HepG2 (cell line): ENCODE results near the gene NPPB. TPM values are rescaled to one million over a fixed set of nuclear protein-coding genes. Genes with fewer than 3 reads are reported as not detected.

Experiments
- AKNA ChIP-seq: sonication (generic); formaldehyde crosslinking; IDR thresholded peaks from 2 replicates; pipeline ENCODE4 v1.4.0; 2020; ENCODE audit warnings: missing genetic modification reagents, borderline replicate concordance
- FLYWCH1 ChIP-seq: sonication (generic); formaldehyde crosslinking; IDR thresholded peaks from 2 replicates; pipeline ENCODE4 v1.8.1; 2023; ENCODE audit warnings: mild to moderate bottlenecking, missing genetic modification reagents
- HDAC1 ChIP-seq: sonication (generic); formaldehyde crosslinking; IDR thresholded peaks from 2 replicates; pipeline ENCODE4 v1.5.1; 2020; ENCODE audit warnings: mild to moderate bottlenecking, missing genetic modification reagents
- HINFP ChIP-seq: sonication (generic); formaldehyde crosslinking; IDR thresholded peaks from 2 replicates; pipeline ENCODE4 v1.4.0; 2020; ENCODE audit warnings: low read depth, mild to moderate bottlenecking, missing genetic modification reagents
- HNF1A ChIP-seq, 2 experiments: sonication (generic) in 1 of 2; formaldehyde crosslinking in 1 of 2; IDR thresholded peaks; 2 replicates each; pipeline versions ENCODE4 v1.4.0 to v1.6.1; 2016 to 2020; ENCODE audit warnings: borderline replicate concordance in 1 of 2, low read depth in 1 of 2, mild to moderate bottlenecking in 1 of 2, missing genetic modification reagents in 1 of 2
- KLF15 ChIP-seq: sonication (generic); formaldehyde crosslinking; IDR thresholded peaks from 2 replicates; pipeline ENCODE4 v1.8.1; 2023; ENCODE audit warnings: borderline replicate concordance, mild to moderate bottlenecking, inconsistent platforms, missing genetic modification reagents, mixed read lengths
- SALL1 ChIP-seq: sonication (generic); formaldehyde crosslinking; IDR thresholded peaks from 2 replicates; pipeline ENCODE4 v1.8.0; 2022; ENCODE audit warnings: mild to moderate bottlenecking, missing genetic modification reagents
- SIX1 ChIP-seq: sonication (generic); formaldehyde crosslinking; IDR thresholded peaks from 2 replicates; pipeline ENCODE4 v1.4.0; 2020; ENCODE audit warnings: missing genetic modification reagents, borderline replicate concordance
- SMC3 ChIP-seq: IDR thresholded peaks from 2 replicates; pipeline ENCODE4 v1.6.1; 2011; ENCODE audit warnings: low read length, improper control_type of control experiment
- TBX2 ChIP-seq: sonication (generic); formaldehyde crosslinking; IDR thresholded peaks from 2 replicates; pipeline ENCODE4 v1.5.0; 2020; ENCODE audit warnings: missing genetic modification reagents, mild to moderate bottlenecking, borderline replicate concordance
- ZBTB33 ChIP-seq: sonication (generic); formaldehyde crosslinking; IDR thresholded peaks from 2 replicates; pipeline ENCODE4 v1.4.0; 2020; ENCODE audit warnings: missing genetic modification reagents
- ZFP90 ChIP-seq: sonication (generic); formaldehyde crosslinking; IDR thresholded peaks from 2 replicates; pipeline ENCODE4 v1.8.0; 2022; ENCODE audit warnings: missing genetic modification reagents, mild to moderate bottlenecking, inconsistent platforms, borderline replicate concordance
- ZNF24 ChIP-seq: fragments of 450-650 bp; IDR thresholded peaks from 2 replicates; pipeline ENCODE4 v1.6.1; 2017; ENCODE audit warnings: antibody characterized with exemption, mild to moderate bottlenecking
- ZNF354B ChIP-seq: sonication (generic); formaldehyde crosslinking; IDR thresholded peaks from 2 replicates; pipeline ENCODE4 v1.8.0; 2022; ENCODE audit warnings: mild to moderate bottlenecking, missing genetic modification reagents
- ZNF891 ChIP-seq: sonication (generic); formaldehyde crosslinking; IDR thresholded peaks from 2 replicates; pipeline ENCODE4 v1.5.0; 2020; ENCODE audit warnings: mild to moderate bottlenecking, missing genetic modification reagents
- polyA plus RNA-seq, 8 experiments: library from polyadenylated mRNA; depleted of rRNA in 3 of 8; stranded (reverse) in 7 of 8; unstranded in 1 of 8; fragments of >200 nt; fragmentation: Illumina TruSeq in 4 of 8; extraction: Trizol in 4 of 8; gene quantifications; 2 replicates each; pipeline versions ENCODE4 v1.2.1 to v1.2.3, GENCODE V29; 2011 to 2016; ENCODE audit warnings: low read depth in 4 of 8, missing spikeins in 1 of 8, mixed read lengths in 1 of 8; ENCODE audit not compliant: insufficient read depth in 1 of 8
- total RNA-seq, 5 experiments: library from RNA; depleted of rRNA; stranded (reverse); fragments of >200 nt; fragmentation: Illumina TruSeq; extraction: Trizol; gene quantifications; 2 replicates each; pipeline ENCODE4 v1.2.3, GENCODE V29; 2016; ENCODE audit warnings: low read depth in 1 of 5

The NPPB gene
- total and polyA plus RNA-seq, 2 of the 13 experiments (the other 11 are each of a cell fraction or from before 2014, with no cell fraction given), result 1.9 TPM; not detected in 1

- TF ChIP-seq AKNA (CRISPR knock-in tag) (peak; percentile 23; the same call in 1 of the 2 replicates), HDAC1 (CRISPR knock-in tag) (no peak), TBX2 (CRISPR knock-in tag) (peak; percentile 65), FLYWCH1 (CRISPR knock-in tag) (no peak; the same call in 1 of the 2 replicates), HNF1A (IDR thresholded peaks at IDR 0.05; ENCODE audit: low read depth) (peak; percentile 56), HNF1A (CRISPR knock-in tag; IDR thresholded peaks at IDR 0.05; ENCODE audit: borderline replicate concordance) (peak; percentile 70; the same call in 1 of the 2 replicates), ZFP90 (CRISPR knock-in tag) (no peak; the same call in 1 of the 2 replicates), KLF15 (CRISPR knock-in tag) (0 out of 2 replicates have a peak, but pooled peaks have one; percentile 51), ZNF24 (0 out of 2 replicates have a peak, but pooled peaks have one; percentile 26), HINFP (CRISPR knock-in tag) (peak; percentile 51; the same call in 1 of the 2 replicates), SALL1 (CRISPR knock-in tag) (no peak), ZNF891 (CRISPR knock-in tag) (no peak), SMC3 (no peak), ZNF354B (CRISPR knock-in tag) (no peak), ZBTB33 (CRISPR knock-in tag) (no peak), SIX1 (CRISPR knock-in tag) (peak; percentile 57; the same call in 1 of the 2 replicates)
Measured at GRCh38 chr1:11908095-11908675, 49.4 kb upstream of the NPPB start (continued).
